Stimulated activated naive CD8-positive, alpha-beta T cell treated with anti-CD3 and anti-CD28 coated beads, Interleukin-15, Interleukin-2, amounts not matched to agents 100 U/mL and 50 U/mL, for 24 hours (primary cell): ENCODE measurements around the gene CLMP.

Experiments used
- ATAC-seq: fragments of 150-1000 bp; cut with Tn5 transposase; one replicate; pipeline ENCODE4 v1.10.0; 2021
- DNase-seq: peaks from one replicate; pipeline ENCODE4 v3.0.0; 2021

The CLMP gene

GRCh38 chr11:123190518-123190917, 4.5 kb downstream of the CLMP start:
- no peak for ATAC-seq
- DNase-seq, result no peak

- no peak for ATAC-seq
- DNase-seq, result no peak
These were observed 6.4 kb downstream of the CLMP start for GRCh38 chr11:123188508-123189165.

DNA sequence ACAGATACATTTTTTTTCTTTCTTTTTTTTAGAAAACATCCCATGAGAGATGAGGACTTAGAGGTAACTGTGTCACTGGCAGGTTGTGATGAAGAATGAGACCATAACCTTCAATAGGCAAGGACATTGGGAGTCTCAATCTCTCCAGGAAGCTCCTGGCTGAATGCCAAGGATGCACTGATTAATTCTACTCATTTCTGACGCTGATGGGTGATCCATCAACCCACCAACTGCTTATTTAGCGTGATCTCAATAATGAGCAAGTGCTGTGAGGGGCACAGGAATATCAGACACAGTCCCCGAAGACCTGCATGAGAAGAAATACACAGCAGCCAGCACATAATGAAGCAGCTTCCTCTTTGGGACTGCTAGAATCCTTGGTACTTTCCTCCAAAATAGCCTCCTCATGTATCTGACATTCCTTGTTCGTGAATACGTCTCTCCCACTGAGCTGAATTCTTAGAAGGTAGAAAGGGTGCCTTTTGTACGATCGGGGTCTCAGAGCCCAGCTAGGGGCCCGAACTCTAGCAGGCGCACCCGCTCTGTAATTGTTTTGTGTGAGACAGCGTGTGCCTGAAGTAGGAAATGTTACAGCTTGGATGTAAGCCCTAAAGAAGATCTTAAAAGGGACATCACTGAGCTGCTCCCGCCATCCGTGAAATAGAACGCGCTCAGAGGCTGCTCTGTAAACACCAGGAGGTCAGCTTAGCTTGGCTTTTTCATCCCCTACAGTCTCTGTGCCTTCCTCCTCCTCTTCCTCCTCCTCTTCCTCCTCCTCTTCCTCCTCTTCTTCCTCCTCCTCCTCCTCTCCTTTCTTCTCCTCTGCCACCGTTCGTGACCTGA, 7.2 kb downstream of the CLMP start:
- no peak for ATAC-seq
- DNase-seq, result no peak

DNA sequence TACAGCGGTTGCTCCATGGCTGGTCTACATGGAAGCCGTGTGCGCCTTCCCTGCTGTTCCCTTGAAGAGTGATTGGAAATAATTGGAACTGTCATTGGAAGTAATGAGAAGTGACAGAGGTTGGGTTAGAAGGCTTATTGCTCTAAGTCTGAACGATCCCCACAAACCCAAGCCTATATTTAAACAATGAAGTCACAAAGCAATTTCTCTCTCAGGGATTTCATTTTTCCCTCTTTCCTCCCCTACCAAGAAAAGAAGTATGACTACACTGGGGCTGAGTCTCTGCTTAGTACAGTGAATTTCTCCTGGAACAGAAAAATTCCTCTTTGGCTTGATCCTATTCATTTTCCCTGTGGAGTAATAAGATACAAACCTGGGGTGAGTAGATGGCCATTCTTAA, 7.8 kb downstream of the CLMP start:
- no peak for ATAC-seq

GRCh38 chr11:123186286-123186685, 8.8 kb downstream of the CLMP start:
- ATAC-seq, result no peak
- no peak for DNase-seq

More for the DNA sequence above, 7.8 kb downstream of the CLMP start:
- DNase-seq, result no peak

DNA sequence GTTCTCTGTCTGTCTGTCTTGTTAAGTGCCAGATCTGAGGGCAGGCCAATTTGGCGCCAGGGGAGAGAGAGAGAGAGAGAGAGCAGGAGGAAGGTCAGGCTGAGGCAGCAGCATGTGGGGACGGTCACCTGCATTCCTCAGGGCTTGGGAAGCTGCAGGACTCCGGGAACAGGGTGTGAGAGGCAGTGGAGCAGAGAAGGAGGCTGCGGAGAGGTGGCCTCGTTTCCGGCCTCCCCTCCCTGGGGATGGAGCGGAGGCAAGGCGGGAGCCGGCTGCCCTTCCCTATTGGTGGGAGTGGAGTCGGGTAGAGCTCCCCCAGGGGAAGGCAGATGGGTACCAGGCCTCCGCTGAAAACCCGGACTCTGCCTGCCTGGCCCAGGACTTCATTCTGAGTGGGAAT, 9.7 kb downstream of the CLMP start:
- DNase-seq, result no peak
- no peak for ATAC-seq

DNA sequence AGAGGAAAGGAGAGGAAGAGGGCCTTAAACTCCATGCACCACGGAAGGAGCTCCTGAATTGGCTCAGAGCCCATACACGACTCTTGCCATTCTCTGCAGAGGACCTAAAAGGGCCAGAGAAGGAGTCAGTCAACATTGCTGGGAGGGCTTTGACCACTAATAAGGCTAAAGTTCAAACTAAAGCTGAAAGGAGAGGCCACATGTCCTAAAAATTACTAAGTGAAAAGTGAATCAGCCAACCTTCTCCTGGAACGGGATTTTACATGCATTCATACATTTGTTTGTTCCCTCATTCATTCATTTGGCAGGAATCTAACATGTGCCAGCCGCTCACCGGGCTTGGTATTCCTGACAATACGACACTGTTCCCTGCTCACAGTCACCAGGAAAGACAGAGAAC, 10.5 kb downstream of the CLMP start:
- DNase-seq, result no peak
- no peak for ATAC-seq

- peak; percentile 10 for DNase-seq
- peak; percentile 71 for ATAC-seq
These were observed 11.5 kb downstream of the CLMP start for GRCh38 chr11:123183391-123184099.

GRCh38 chr11:123181767-123182500, 13.1 kb downstream of the CLMP start:
- no peak for DNase-seq
- no peak for ATAC-seq

- DNase-seq (no peak), ATAC-seq (no peak)
These were observed 14.0 kb downstream of the CLMP start for GRCh38 chr11:123181075-123181474.

DNA sequence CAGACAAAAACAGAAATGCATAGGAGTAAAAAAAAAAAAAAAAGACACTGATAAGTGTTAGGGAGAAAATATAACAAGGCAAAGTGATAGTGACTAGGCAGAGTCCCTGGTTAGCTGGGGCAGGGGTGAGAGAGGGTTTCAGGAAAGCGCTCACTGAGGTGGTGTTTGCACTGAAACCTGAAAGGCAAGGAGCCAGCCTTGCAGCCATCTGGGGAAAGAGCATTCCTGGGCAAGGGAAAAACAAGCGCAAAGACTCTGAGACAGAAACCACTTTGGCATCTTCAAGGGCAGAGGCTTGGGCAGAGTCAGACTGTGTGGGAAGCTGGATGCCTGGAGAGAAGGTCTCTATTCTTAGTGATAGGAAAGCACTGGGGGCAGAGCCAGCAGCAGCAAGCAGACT, 14.5 kb downstream of the CLMP start:
- DNase-seq (no peak), ATAC-seq (no peak)

GRCh38 chr11:123180166-123180565, 14.9 kb downstream of the CLMP start:
- ATAC-seq, result no peak
- DNase-seq, result no peak

DNA sequence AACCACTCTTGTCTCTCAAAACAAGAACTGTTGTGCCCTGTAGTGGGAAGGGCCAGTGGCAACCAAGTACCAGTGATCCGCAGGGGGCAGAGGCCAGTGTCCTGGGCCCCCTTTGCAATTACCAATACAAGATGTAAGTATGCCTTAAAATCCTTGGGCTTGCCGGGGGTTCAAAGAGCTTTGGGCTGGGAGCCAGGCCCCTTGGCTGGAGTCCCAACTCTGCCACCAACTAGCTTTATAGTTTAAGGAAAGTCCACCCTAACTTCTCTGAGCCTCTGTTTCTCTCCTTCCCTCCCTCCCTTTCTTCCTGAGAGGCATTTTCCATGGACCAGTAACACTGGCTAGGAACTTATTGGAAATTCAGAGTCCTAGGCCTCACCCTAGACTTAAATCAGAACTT, 15.5 kb downstream of the CLMP start:
- ATAC-seq (no peak), DNase-seq (no peak)

DNA sequence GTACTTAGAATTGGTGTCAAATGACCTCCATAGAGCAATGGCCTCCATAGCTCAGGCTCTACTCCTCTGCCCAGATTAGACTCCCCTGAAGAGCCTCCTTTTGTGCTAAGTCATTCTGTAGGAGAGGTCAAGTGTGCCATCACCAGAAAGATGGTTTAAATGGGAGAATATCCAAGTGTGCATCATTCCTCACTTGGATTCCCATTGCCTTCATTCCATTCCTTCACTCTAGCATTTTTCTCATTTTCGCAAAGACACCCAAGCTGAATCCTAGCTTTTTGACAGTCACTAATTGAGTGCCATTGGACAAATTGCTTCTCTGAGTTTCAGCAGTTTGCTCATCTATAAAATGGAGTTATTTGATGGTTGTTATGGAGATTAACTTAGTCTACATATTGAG, 16.9 kb downstream of the CLMP start:
- DNase-seq (no peak), ATAC-seq (no peak)

DNA sequence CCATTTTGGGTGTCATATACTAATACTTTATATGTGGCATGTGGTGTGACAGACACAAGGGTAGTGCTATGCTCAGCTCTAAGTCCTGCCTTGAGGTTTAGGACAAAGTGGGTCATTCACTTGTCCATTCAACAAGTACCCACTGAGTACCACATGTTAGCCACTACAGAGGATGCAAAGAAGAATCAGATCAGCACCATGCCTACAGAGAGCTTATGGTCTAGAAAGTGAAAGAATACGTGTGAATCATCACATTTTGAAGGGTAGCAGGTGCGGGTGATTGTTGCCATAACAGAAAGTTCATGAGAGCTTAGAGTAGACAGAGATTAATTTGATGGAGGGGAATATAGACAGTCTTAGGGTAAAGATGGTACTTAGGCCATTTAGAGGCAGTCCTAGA, 18.3 kb downstream of the CLMP start:
- peak; percentile 53 for ATAC-seq
- DNase-seq, result no peak

DNA sequence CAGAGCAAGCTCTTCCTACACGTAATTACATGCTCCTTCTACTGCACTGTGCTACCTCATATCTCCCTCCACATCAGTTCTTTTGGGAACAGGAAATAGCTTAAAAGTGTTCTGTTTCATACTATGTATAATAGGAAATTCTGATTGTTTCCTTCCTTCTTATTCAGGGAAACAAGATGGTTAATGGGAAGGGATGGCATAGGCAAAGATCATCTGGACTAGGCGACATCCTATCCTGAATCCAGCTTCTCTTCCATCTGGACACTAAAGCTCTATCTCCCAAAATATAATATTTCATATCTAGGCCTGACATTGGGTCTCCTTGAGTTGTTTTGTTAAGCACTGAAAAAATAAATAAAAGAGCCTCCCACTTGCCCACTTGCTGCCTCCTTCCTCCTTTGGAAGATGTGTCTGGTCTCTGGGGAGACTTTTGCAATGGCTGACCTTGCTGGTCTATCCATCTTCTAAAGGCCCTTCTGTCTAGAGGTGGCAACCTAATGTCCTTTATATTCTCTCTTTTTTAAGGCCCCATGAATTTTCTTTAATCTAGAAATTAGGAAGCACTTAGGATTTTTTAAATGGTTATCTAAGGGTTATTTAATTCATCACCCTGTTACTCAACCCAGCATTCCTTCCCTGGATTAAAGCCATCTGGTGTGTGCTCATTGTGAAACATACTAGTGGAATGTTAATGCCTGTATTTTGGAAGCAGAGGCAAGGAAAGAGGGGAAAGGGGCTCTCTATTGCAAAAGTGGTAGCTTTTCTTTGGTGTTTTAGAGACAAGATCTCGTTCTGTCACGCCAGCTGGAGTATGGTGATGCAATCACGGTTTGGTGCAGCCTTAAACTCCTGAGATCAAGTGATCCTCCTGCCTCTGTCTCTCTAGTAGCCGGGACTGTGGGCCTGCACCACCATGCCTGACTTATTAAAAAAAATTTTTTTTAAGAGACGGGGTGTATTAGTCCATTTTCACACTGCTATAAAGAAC, 20.6 kb downstream of the CLMP start:
- ATAC-seq (no peak), DNase-seq (no peak)

DNA sequence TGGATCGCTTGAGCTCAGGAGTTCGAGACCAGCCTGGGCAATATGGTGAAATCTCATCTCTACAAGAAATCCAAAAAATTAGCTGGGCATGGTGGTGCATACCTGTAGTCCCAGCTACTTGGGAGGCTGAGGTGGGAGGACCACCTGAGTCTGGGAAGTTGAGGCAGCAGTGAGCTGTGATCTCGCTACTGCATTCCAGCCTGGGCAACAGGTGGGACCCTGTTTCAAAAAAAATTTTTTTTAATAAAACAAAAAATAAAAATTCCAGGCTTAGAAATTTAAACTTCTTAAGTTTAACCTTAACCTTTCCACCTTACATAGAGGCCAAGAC, 21.2 kb downstream of the CLMP start:
- ATAC-seq, result no peak

GRCh38 chr11:123173040-123173855, 21.8 kb downstream of the CLMP start:
- no peak for ATAC-seq
- DNase-seq, result no peak

More for the DNA sequence above, 21.2 kb downstream of the CLMP start:
- DNase-seq, result no peak

DNA sequence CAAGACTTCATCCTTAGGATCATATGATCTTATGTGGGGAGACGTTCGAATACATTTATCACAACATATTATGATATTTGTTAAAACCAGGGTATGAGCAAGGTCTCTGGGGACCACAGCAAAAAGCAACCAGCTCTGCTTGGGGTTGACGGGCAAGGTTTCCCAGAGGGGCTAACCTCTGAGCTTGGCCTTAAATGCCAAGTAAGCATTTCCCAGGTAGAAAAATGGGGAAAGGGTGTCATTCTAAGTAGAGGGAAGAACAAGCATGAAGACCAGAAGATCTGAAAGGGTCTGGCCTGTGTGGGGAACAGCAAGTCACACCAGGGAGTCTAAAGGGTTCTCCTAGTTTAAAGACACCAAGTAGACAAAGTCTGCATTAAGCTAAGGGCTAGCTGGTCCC, 24.1 kb downstream of the CLMP start:
- no peak for DNase-seq
- no peak for ATAC-seq

DNA sequence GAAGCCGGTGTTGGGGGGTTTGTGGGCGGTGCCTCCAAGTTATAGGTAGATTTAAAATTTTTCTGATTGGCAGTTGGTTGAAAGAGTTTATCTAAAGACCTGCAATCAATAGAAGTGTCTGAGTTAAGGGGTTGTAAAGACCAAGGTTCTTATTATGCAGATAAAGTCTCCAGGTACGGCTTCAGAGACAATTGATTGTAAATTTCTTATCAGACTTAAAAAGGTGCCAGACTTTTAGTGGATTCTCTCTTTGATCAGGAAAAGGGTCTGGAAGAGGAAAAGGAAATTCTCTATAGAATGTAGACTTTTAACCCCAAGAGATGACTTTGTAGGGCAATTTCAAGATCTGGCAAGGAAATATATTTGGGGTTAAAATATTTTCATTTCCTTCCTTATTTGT, 25.2 kb downstream of the CLMP start:
- ATAC-seq (no peak), DNase-seq (no peak)
